DND-41 (cell line): Measurements from ENCODE around the gene AMIGO2.
"Not testable (repeated sequence)": the region's sequence is repeated elsewhere in the genome, so short reads cannot be mapped to it uniquely, and the experiment has no call there.

Source experiments
- EZH2 ChIP-seq: IDR thresholded peaks from 3 replicates; pipeline ENCODE4 v1.6.1; 2012; ENCODE audit warnings: borderline replicate concordance, low read depth, mild to moderate bottlenecking, moderate library complexity, low read length, inconsistent platforms; ENCODE audit not compliant: severe bottlenecking
- TF ChIP-seq, protein P1 (sequence below): IDR thresholded peaks from 2 replicates; pipeline ENCODE4 v1.5.1; 2012; ENCODE audit warnings: borderline replicate concordance, low read length, moderate library complexity, mild to moderate bottlenecking; ENCODE audit not compliant: poor library complexity, severe bottlenecking; ENCODE audit errors: extremely low read depth

DNA sequence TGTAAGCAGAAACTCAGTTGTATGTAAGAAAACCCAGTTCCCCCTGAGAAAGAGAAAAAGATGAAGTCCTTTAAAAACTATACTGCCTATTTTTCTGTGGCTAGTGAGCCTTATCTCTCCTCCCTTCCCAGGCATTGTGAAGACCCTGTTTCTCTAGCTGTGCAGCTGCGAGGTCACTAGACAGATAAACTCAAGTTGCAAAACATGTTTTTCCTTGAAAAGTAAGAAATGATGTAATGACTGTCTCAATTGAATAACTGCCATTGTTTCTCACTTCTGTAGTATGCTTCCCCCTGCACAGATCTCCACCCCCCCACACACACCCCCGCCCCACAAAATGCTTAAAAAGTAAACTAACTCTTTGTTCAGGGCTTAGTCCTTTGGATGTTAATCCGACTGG is 23.9 kb downstream of the AMIGO2 start:
- TF ChIP-seq, protein P1, sequence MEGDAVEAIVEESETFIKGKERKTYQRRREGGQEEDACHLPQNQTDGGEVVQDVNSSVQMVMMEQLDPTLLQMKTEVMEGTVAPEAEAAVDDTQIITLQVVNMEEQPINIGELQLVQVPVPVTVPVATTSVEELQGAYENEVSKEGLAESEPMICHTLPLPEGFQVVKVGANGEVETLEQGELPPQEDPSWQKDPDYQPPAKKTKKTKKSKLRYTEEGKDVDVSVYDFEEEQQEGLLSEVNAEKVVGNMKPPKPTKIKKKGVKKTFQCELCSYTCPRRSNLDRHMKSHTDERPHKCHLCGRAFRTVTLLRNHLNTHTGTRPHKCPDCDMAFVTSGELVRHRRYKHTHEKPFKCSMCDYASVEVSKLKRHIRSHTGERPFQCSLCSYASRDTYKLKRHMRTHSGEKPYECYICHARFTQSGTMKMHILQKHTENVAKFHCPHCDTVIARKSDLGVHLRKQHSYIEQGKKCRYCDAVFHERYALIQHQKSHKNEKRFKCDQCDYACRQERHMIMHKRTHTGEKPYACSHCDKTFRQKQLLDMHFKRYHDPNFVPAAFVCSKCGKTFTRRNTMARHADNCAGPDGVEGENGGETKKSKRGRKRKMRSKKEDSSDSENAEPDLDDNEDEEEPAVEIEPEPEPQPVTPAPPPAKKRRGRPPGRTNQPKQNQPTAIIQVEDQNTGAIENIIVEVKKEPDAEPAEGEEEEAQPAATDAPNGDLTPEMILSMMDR, result not testable (repeated sequence)
- TF ChIP-seq EZH2, result not testable (repeated sequence)
